KMS-11 (cell line): ENCODE results near the gene CRACR2B.

Experiments
- H2AFZ ChIP-seq: fragments of 200-600 bp; sonication (generic); 2 replicates; pipeline ENCODE4 v1.6.1; 2016; ENCODE audit warnings: antibody characterized with exemption, mixed run types, low read depth
- H3K27ac ChIP-seq: fragments of 200-600 bp; sonication (generic); 2 replicates; pipeline ENCODE4 v1.6.1; 2016; ENCODE audit warnings: mild to moderate bottlenecking, mixed run types
- H3K27me3 ChIP-seq: fragments of 200-600 bp; sonication (generic); 2 replicates; pipeline ENCODE4 v1.6.1; 2017; ENCODE audit warnings: mild to moderate bottlenecking, low read depth, mixed run types, moderate library complexity; ENCODE audit not compliant: insufficient read depth
- H3K36me3 ChIP-seq: fragments of 200-600 bp; sonication (generic); 2 replicates; pipeline ENCODE4 v1.6.1; 2017; ENCODE audit warnings: mild to moderate bottlenecking, mixed run types; ENCODE audit not compliant: insufficient read depth
- H3K4me1 ChIP-seq: fragments of 200-600 bp; sonication (generic); 2 replicates; pipeline ENCODE4 v1.6.1; 2016; ENCODE audit warnings: mild to moderate bottlenecking, low read depth, mixed run types; ENCODE audit not compliant: poor library complexity, severe bottlenecking
- H3K4me2 ChIP-seq: fragments of 200-600 bp; sonication (generic); 2 replicates; pipeline ENCODE4 v1.7.0; 2016; ENCODE audit warnings: mild to moderate bottlenecking, mixed run types
- H3K4me3 ChIP-seq: fragments of 200-600 bp; sonication (generic); IDR thresholded peaks from 2 replicates; pipeline ENCODE4 v1.6.1; 2017; ENCODE audit warnings: low read depth, low read length, mixed read lengths; ENCODE audit not compliant: insufficient read depth
- H3K79me2 ChIP-seq: fragments of 200-600 bp; sonication (generic); 2 replicates; pipeline ENCODE4 v1.6.1; 2016; ENCODE audit warnings: low read depth, mixed run types; ENCODE audit not compliant: insufficient read depth
- H3K9ac ChIP-seq: fragments of 200-600 bp; sonication (generic); 2 replicates; pipeline ENCODE4 v1.6.1; 2016; ENCODE audit warnings: mild to moderate bottlenecking, mixed run types
- H4K20me1 ChIP-seq: fragments of 200-600 bp; sonication (generic); 2 replicates; pipeline ENCODE4 v1.6.1; 2016; ENCODE audit warnings: mild to moderate bottlenecking, mixed run types; ENCODE audit not compliant: insufficient read depth
- CTCF ChIP-seq: fragments of 200-600 bp; sonication (generic); conservative IDR thresholded peaks from 2 replicates; pipeline ENCODE4 v1.6.1; 2017; ENCODE audit warnings: low read depth, mild to moderate bottlenecking, antibody characterized with exemption, low read length, moderate library complexity, mixed read lengths

Gene CRACR2B

GRCh38 chr11:839875-840617 lies 12.3 kb downstream of the CRACR2B start:
- H2AFZ ChIP-seq = no peak overlapping the region
- H3K36me3 ChIP-seq = no peaks in the 10 kb centered on the region
- no peaks in the 10 kb centered on the region for H3K27me3 ChIP-seq
- H3K9ac ChIP-seq = no peak overlapping the region
- no peak overlapping the region for H3K27ac ChIP-seq
- H3K79me2 ChIP-seq = peaks cover 17% of the 10 kb centered on the region
- 0 out of 2 replicates have a peak, but pooled peaks cover 6% of the 10 kb centered on the region for H4K20me1 ChIP-seq
- TF ChIP-seq CTCF = peak; percentile 33; the same call in 1 of the 2 replicates
- H3K4me1 ChIP-seq = peaks cover 23% of the 10 kb centered on the region
- H3K4me2 ChIP-seq = no peak overlapping the region; the same call in 1 of the 2 replicates
- H3K4me3 ChIP-seq = no peak overlapping the region

- Histone ChIP-seq H3K79me2 (peaks cover 17% of the 10 kb centered on the region), H3K4me3 (no peak overlapping the region), H3K4me1 (peaks cover 25% of the 10 kb centered on the region), H3K9ac (peak overlapping the region; percentile 94), H4K20me1 (0 out of 2 replicates have a peak, but pooled peaks cover 6% of the 10 kb centered on the region), H3K27ac (peak overlapping the region; percentile 82), H2AFZ (peak overlapping the region; percentile 71), H3K27me3 (peaks cover 6% of the 10 kb centered on the region; the same call in 1 of the 2 replicates), H3K36me3 (no peaks in the 10 kb centered on the region), H3K4me2 (peak overlapping the region; percentile 80)
- no peak for TF ChIP-seq CTCF
Measured at GRCh38 chr11:841981-842369, 14.3 kb downstream of the CRACR2B start.

GRCh38 chr11:842370-843002 lies 14.8 kb downstream of the CRACR2B start, which contains the start of the genes POLR2L and TSPAN4:
POLR2L (minus strand) TSS chr11:842529; CDS start chr11:842508, 21 bp downstream.
TSPAN4 (plus strand) TSS chr11:842852; CDS start chr11:850305, 7,453 bp downstream.
- Histone ChIP-seq H3K9ac (peak within 1 kb of the TSS; percentile 94), H3K27me3 (peaks cover 6% of the 10 kb centered on the region; the same call in 1 of the 2 replicates), H3K4me1 (peaks cover 25% of the 10 kb centered on the region), H3K79me2 (peaks cover 17% of the 10 kb centered on the region), H2AFZ (peak within 1 kb of the TSS; percentile 71), H3K36me3 (no peaks in the 10 kb centered on the region), H3K4me2 (peak within 1 kb of the TSS; percentile 93), H3K4me3 (no peak within 1 kb of the TSS), H4K20me1 (0 out of 2 replicates have a peak, but pooled peaks cover 6% of the 10 kb centered on the region), H3K27ac (peak within 1 kb of the TSS; percentile 82)
- no peak for TF ChIP-seq CTCF

GRCh38 chr11:843086-843734 lies 15.5 kb downstream of the CRACR2B start:
- Histone ChIP-seq H3K4me3 (no peak overlapping the region), H3K79me2 (peaks cover 17% of the 10 kb centered on the region), H3K4me1 (peaks cover 26% of the 10 kb centered on the region), H3K27me3 (peaks cover 6% of the 10 kb centered on the region; the same call in 1 of the 2 replicates), H3K36me3 (no peaks in the 10 kb centered on the region), H3K27ac (no peak overlapping the region), H4K20me1 (0 out of 2 replicates have a peak, but pooled peaks cover 6% of the 10 kb centered on the region), H3K4me2 (peak overlapping the region; percentile 93), H3K9ac (no peak overlapping the region), H2AFZ (peak overlapping the region; percentile 71)
- no peak for TF ChIP-seq CTCF
